HG03457 (cell line): Measurements from ENCODE around the gene CRMP1.

Experiments used
- ATAC-seq: cut with Tn5 transposase; IDR thresholded peaks from one replicate; pipeline ENCODE4 v1.9.1; 2021; ENCODE audit warnings: moderate number of reproducible peaks; ENCODE audit not compliant: unreplicated experiment

The CRMP1 gene

DNA sequence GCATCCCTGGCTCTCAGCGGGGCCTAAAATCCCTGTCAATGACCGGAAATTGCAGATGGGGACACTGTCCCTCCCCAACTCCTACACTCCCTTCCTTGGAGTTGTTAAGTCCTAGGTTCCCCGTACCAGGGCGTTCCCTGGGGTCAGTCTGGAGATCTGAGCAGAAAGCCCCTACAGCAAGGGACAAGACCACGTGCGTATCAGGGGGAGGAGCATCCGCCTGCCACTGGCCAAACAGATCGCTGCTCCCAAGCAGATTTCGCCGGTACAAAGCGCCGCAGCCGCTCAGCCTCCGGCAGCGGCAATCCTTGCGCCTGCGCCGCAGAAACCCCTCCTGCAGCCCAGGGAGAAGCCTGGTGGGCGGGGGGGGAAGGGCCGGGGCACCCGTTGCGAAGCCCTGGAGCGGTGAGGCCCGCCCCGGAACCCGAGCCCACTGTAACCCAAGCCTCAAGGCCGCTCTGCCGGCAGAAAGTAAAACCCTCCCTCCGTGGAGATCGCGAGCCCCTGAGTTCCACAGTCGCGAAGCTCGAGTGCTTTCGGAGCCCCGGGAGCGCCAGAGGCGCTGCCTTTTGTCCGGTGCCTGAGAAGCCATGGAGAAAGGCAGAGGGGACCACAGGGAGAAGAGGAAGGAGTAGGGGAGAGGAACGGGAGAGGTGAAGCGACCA, 2.7 kb downstream of the CRMP1 start:
- ATAC-seq = no peak

DNA sequence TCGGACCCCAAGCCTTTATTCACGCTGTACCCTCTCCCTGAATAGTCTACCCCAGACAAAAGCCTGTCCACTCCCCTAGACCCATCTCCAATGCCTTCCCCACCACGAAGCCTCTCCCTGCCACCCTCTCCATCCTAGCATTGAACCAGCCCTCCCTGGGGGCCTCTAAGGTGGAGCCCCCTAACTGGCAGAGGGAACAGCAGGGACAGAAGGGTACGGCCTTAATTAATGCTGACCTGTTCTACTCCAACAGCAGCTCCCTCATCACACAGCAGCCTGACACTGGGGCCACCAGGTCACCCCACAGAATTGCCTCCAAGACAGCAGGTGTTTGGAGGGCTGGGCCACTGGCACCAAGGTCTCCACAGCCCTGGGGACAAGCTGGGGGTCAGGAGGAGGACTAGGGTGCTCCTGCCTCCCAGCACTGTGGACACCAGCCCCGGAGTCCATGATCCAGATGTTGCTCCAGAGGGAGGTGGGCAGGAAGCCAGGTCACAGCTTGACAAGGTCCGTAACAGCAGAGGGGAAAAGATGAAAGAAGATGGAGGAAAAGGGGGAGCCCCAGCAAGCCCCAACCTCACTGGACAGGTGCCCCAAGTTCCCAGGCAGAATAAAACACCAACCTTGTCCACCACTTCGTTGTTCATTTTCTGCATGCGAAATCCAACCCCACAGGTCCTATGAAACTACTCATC, 3.7 kb downstream of the CRMP1 start:
- no peak for ATAC-seq

DNA sequence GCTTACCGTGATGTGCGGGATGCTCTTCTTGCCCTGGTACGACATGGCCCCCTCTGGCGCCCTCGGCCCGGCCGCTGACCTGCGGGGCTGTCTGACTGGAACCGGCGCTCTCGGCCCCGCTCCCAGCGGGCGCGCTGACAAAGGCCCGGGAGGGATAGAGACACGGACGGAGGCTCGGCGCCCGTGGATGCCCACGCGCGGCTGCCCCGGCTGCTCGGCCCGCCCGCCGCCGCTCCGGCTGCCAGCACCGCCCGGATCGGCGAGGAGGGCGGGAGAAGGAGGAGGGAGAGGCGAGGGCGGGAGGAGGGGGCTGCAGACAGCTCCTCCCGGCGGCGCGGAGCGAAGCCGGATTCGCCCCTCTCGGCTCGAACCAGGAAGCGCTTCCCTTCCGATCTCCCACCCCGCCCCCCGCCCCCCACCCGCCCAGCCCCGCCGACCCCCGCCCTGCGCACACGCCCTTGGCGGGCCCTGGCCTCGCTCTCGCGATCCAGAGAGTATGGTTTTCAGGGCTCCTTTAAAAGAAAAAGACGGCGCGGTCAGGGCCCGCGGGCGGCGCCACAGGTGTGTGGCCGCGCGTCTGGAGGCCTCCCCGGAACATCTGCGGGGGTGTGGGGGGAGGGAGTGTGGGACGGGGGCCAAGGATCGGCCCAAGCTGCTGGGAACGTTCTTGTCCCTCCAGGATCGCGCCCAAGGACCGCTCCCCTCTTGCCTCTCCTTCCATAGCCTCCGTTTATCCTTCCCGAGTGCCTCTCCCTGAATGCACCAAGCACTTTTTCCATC, 4.5 kb downstream of the CRMP1 start:
- no peak for ATAC-seq

DNA sequence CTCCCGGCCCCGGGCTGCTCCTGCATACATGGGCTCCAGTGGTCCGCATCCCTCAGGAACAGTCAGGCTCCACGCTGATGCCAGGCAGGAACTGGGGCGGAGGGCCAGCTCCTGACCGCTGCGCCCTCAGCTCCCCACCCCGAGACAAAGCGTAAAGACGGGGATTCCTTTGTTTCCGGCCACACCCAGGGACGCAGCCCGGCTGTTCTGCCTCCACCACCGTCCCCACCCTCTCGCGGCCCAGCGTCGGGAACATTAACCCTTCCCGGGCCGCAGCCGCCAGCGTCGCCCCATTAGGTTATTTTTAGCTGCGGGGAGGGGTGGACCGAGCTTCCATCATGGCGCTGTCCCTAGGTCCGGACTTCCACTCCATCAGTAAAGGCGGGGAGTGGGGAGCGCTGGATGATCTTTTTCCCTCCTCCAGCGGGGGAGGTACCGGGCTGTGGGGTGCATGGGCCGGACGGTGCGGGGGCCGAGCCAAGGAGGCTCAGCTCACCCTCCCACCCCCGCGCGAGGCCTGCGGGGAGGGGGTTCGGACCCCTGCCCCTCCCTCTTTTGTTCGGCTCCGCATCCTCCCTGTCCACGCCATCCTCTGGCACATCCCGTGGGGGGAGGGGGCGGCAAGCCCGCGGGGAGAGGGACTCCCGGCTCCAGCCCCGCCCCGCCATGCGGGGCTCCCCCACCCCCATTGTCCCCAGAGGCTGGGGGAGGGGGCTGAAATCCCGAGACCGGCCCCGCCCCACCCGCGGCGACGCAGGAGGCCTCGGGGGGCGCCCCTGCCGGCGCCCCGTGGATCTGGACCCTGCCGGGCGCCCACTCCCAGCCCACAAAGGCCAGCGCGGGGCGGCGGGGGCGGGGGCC, 5.3 kb downstream of the CRMP1 start:
- no peak for ATAC-seq

DNA sequence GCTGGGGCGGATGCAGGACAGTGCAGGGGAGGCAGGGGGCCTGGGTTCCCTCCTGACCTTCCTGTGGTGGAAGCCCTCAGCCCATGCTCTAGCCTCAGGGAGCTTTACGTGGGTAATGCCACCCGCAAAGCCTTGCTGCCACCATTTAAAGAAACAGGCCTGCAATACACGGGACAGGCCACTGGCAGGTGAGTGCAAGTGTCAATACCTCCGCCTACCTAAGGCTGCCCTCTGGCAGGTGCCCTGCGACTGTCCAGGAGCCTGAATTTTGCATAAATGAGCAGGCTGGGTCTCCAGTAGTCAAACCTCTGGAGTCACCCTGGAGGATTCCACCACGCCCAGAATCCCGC, 5.9 kb downstream of the CRMP1 start:
- ATAC-seq = no peak

DNA sequence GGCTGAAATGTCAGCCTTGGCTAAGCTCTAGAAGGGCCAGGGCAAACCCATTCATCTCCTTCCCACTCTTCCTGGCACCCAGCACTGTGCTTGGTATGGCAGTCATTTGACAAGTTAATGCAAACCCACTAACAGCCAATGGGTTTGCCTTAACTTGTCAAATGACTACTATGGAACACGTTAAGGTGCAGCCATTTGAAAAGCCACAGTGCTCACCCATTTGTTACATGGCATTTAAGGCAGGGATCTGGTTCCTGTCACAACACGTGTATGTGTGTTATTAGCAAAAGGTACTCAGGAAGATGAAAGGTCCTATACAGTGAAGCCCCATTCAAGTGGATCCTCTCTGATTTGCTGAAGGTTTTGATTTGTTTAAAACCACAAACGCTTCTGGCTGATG, 7.2 kb downstream of the CRMP1 start:
- ATAC-seq = no peak

DNA sequence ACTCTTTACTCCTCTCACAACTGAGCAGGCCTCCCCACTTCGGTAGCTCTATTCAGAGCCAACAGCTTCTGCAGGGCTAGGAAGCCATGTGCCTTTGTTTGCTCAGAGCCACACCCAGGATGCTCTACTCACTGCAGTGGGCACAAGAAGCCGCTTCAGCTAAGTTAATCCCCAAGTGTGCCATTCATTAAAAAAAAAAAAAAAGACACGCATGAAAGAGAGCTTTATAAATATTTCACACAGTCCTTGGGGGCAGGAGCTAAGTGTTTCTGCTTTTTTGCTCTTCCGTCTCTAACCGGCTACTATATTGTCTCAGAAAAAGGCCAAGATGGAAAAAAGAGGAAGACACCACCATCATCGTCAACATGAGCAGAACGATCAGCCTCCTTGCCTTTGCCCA, 8.1 kb downstream of the CRMP1 start:
- ATAC-seq = no peak

DNA sequence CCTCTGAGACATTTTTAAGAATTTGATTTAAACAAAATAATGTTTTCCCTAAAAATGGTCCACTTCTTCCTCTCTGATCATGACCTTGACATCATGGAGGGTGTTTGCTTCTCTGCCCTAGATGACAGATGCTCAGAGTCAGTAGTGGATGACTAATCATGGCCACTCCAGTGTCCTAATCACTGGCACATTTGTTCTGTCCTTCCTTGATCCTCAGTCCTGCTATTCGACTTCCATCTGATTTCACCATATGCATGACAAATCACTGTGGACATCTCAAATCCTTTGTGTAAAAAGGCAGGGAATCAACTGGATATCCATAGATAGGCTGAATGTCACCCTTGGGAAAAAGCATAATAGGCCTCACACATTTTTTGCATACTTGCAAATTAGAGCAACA, 9.0 kb downstream of the CRMP1 start:
- ATAC-seq = no peak

DNA sequence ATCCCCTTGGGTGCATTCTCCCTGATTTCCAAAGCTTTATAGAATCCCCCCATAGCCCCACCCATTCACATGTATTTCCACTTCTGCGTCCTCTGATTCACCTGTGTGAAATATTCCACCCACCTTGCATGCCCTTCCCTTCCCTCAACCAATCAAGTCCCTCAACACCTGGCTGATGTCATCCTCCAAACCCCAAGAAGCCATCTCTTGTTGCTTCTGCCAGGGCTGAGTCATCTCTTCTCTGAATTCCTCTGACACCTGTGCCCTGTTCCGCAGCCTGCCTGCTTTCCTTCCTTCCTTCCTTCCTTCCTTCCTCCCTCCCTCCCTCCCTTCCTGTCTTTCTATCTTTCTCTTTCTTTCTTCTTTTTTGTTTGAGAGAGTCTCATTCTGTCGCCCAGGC, 9.9 kb downstream of the CRMP1 start:
- no peak for ATAC-seq

DNA sequence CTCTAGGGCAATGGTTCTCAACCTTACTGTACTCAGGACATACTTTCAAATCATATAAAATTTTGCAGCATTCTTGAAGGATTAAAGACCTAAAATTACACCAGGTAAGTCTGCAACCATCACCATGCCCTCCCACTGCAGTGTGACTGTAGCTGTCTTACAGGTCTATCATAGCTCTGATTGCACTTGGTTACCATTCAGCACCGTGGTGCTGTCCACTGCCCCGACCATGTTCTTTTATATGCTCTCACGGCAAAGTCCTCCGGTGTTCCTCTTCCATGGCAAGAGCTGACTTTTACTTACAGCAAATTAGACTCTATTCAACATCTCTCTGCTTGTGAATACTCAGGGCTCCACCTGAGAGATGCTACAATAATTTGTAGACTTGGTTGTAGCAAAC, 11.5 kb downstream of the CRMP1 start:
- no peak for ATAC-seq

DNA sequence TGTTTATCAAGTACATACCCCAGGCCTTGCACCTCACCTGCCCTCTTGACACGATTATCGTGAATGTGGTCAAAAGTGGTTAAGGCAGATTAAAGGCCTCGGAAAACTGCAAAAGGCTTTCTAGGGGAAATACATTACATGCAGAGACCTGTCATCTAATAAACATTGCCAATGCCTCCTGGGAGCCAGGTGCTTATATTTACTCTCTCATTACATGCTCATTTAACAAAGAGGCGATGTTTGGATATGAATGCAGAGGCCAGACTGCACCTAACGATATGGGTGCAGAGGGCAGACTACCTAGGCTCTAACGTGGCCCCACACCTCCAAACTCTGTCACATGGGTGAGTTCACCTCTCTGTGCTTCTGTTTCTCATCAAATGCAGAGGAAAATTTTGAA, 14.5 kb downstream of the CRMP1 start:
- no peak for ATAC-seq

DNA sequence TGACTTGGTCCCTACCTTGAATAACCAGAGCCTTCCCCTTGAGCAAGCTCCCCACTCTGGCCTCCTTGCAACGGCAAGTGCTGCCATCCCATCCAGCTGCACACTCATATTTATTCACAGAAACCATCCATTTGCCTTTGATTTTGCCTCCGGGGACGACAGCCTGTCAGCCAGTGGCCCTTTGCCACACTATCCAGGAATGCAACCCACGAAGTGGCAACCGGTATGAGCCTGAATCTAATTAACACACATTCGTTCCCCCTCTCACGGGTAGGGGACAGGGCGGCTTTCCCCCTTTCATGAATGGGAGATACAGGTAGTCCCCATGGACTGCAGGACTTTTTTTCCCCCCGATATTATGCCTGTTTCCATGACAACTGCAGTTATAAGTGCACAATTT, 15.5 kb downstream of the CRMP1 start:
- ATAC-seq = no peak

DNA sequence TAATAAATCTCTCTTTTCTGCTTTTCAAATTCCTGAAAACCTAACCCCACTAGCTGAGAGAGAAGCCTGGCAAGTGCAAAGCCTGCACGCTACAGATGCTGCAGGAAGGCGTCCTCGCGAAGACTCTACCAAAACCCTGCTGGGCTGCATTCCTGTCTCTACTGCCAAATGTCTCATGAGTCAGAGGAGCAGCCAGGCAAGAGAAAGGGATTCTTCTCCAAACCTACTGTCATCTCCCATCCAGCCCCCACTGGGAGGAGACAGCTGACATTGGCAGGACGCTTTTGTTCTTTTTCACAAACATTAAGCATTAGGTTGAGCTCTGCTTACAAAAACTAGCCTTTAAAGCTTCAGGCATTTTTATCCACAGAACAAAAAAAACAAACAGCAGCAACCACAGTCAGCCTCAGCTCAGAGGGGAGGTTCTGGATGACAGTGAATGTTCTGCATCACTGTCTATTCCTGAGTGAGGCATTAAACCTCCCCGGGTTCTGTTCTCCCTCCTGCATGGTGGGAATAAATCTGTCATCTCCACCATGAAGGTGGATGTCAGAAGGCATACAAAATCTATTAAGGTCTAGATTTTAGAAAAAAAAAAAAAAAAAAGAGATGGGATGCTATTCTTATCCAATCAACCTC, 18.0 kb downstream of the CRMP1 start:
- no peak for ATAC-seq

DNA sequence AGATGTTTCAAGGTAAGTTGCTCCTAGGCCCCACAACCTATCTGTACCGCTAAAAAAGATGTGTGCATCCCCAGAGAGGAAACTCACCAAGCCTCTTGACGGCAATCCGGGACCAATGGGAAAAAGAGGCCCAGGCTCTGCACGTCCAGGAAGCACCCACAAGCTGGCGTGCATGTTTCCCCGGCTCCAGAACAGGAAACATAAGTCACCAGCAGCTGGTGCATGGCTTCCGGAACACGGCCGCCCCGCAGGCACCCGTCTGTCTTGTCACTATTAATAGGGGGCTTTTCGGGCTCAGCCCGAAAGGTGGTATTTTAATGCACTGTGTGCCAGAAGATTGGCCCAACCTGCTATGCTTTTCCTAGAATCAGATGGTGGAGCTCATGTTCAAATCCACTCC, 22.2 kb downstream of the CRMP1 start:
- no peak for ATAC-seq

DNA sequence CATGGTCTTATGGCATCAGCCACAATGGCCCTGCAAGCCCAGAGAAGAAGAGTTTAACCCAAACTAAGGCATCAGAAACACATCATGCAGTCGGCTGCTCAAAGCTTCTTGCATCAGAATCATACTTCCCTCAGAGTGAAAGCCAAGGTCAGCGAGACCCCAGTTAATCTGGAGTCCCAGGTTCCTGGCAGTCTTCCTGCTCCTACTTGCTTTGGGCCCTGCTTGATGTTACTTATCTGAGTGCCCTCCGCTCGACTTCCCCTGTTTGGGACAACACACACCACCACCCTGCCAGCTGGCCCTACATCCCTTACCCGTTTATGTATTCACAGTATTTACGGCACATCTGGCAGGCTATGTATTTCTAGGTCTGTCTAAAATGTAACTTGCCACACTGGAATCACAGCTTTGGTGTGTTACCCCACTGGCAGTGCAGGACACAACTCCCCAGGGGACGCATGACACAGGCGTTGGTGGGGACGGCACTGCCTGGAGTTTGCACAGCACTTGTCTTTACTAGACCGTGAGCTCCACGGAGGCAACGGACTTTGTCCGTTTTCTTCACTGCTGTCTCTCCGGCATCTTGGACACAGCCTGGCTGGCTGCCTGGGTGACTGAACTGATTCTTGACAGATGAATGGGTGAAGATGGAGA, 22.8 kb downstream of the CRMP1 start:
- ATAC-seq = no peak

DNA sequence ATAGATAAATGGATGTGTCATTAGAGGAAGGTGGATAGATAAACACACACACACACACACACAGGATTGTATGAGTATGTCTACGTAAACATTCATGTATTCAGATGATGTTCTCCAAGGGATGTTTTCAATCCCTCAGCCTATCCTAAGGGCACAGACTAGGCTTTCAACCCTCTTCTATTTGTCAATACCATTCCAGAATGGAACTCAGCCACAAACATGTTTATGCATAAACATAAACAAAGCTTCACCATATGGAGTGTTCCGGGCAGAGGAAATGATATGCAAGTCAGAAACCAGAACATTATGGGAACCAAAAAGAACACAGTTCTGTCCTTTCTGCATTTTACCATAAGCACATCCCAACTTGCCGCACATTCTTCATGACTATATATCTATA, 25.0 kb downstream of the CRMP1 start:
- ATAC-seq = no peak

DNA sequence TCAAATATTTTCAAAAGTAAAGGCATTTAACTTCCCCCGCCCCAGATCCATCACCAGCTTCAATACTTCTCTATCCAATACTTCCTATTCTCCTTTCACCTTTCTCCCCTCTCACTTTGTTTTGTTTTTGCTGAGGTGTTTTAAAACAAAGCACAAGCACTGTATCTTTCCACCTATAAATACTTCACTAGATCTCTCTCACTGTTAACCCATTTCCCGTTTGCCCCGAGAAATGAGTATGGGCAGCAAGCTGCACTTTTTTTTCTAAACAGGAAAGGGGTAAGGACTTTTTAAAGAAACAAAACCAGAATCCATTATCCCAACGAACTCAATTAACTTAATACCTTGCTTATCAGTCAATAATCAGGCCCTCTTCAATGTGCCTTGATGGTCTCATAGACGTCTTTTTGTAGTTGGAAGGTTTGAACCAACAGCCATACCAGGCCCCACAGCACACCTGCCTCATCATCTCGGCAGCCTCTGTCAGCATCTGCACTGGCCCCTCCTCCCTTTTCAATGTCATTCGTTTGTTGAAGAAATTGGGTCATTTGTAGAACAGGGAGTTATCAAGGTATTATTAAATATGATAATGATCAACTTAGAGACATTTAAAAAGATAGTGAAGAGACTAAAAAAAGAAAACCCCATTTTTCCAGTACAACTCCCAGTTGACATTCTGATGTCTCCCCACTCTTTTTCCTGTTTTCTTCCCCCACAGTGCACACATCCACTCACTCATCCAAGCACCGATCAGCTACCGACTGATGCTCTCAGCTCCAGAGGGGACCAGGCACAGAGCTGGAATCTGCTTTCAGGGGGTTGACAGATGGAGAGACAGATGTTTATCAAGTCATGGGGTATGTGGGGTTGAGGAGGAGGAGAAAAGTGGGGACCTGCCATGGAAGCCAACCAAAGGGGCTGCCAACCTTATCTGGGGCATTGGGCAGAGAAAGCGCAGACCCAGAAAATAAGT, 25.8 kb downstream of the CRMP1 start:
- ATAC-seq = no peak

DNA sequence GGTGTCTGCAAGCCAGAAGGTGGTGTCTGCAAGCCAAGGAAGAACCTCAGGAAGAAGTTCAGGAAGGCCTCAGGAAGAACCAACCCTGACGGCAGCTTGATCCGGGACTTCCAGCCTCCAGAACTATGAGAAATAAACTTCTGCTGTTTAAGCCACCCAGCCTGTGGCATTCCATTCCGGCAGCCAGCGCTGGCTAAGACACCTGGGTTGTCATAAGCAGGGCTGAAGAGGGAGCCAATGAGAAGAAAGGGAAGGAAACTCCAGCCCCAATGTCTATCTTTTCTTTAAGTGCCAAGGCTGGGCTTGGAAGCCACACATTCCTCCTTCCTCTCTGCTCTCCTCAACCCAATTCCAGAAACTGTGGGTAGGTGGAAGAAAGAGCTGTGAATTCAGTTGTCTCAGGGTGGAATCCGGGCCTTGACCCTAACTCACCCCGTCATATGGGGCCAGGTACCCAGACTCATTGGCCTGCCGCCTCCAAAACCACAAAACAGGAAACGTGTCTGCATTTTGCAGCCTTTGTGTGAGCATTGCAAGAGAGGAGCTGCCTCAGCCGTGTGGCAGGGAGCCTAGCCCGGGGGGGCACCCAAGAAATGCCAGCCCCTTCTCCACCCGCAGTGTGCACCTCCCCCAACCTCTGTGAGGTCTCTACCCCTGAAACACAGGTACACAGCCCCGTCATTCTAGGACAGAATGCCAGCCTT, 26.8 kb downstream of the CRMP1 start:
- no peak for ATAC-seq
